NCI-H82 (cell line): ENCODE data around the gene WDR36.

Source experiments
- DNase-seq: peaks from one replicate; lab custom pipeline; 2025; lab: John Stamatoyannopoulos, UW

WDR36 gene

GRCh38 chr5:111106320-111106948, 14.3 kb downstream of the WDR36 start:
- no peak for DNase-seq

GRCh38 chr5:111107371-111107770, 15.2 kb downstream of the WDR36 start:
- DNase-seq, result no peak

- DNase-seq, result no peak
These were observed 19.8 kb downstream of the WDR36 start for GRCh38 chr5:111111956-111112355.

- DNase-seq, result peak; percentile 87
These were observed 21.5 kb downstream of the WDR36 start for GRCh38 chr5:111113678-111114077.

- no peak for DNase-seq
These were observed 23.1 kb downstream of the WDR36 start for GRCh38 chr5:111115229-111115628.

- DNase-seq, result no peak
These were observed 24.4 kb downstream of the WDR36 start for GRCh38 chr5:111116550-111116949.

GRCh38 chr5:111117136-111117535, 25.0 kb downstream of the WDR36 start:
- no peak for DNase-seq

GRCh38 chr5:111119221-111119620, 27.1 kb downstream of the WDR36 start:
- DNase-seq, result no peak

GRCh38 chr5:111119856-111120255, 27.7 kb downstream of the WDR36 start:
- DNase-seq, result no peak

GRCh38 chr5:111120911-111121310, 28.8 kb downstream of the WDR36 start:
- DNase-seq, result no peak

- DNase-seq, result no peak
These were observed 29.8 kb downstream of the WDR36 start for GRCh38 chr5:111121926-111122325.

GRCh38 chr5:111122398-111122797, 30.2 kb downstream of the WDR36 start:
- no peak for DNase-seq

- DNase-seq, result no peak
These were observed 32.6 kb downstream of the WDR36 start for GRCh38 chr5:111124793-111125192.

- no peak for DNase-seq
These were observed 34.7 kb downstream of the WDR36 start for GRCh38 chr5:111126896-111127295.

- no peak for DNase-seq
These were observed 35.5 kb downstream of the WDR36 start for GRCh38 chr5:111127453-111128195.

GRCh38 chr5:111129938-111130337, 37.8 kb downstream of the WDR36 start:
- no peak for DNase-seq

- DNase-seq, result no peak
These were observed 39.2 kb downstream of the WDR36 start for GRCh38 chr5:111131356-111131755.

- DNase-seq, result no peak
These were observed 39.9 kb downstream of the WDR36 start for GRCh38 chr5:111132076-111132475.

- no peak for DNase-seq
These were observed 40.7 kb downstream of the WDR36 start for GRCh38 chr5:111132731-111133435.

- DNase-seq, result peak; percentile 4
These were observed 41.2 kb downstream of the WDR36 start for GRCh38 chr5:111133436-111133751.

GRCh38 chr5:111134087-111134486, 41.9 kb downstream of the WDR36 start:
- no peak for DNase-seq

- no peak for DNase-seq
These were observed 42.7 kb downstream of the WDR36 start for GRCh38 chr5:111134864-111135263.

GRCh38 chr5:111135363-111135762, 43.2 kb downstream of the WDR36 start:
- DNase-seq, result no peak
